NOMO-1 treated with dmso at 0.1 percent for 144 hours (cell line): ENCODE results near the gene MYH14.
A peak's percentile ranks its signal among the peaks of the same experiment; 100 is the strongest.
"Not testable (repeated sequence)": the region's sequence is repeated elsewhere in the genome, so short reads cannot be mapped to it uniquely, and the experiment has no call there.

ENCODE experiments used
- DNase-seq: peaks from one replicate; lab custom pipeline; 2025; ENCODE audit not compliant: unreplicated experiment; lab: John Stamatoyannopoulos, UW

Gene MYH14

DNA sequence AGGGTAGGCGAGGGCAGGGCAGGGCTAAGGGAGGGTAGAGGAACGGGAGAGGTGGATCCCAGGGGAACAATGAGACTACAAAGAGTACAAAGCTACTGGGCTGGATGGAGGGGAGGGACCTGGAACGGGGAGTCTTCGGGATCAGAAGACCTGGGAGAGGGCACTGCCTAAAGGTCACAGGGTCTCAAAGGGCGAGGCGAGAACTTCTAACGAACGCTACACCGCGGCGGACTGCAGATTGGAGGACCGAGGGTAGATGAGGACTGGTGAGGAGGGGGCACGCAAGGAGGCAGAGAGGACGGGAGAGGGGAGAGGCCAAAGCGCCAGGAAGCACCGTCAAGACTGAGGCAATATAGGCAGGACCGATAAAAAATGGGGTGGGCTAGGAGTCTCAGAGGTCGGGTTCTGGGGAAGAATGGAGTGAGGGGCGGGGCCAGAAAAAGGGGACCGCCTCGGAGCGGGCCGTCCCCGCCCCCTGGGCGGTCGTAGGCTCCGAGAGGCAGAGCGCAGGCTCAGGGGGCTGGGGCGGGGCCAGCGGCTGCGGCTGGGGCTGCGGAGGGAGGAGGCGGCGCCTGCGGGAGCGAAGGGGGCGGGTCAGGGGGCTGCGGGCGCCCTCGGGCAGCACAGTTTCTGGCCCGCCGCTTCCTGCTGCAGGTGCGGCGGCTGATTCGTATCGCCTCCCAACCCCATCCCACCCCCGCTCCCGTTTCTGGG is 127.1 kb downstream of the MYH14 start:
- DNase-seq, result peak; percentile 79

DNA sequence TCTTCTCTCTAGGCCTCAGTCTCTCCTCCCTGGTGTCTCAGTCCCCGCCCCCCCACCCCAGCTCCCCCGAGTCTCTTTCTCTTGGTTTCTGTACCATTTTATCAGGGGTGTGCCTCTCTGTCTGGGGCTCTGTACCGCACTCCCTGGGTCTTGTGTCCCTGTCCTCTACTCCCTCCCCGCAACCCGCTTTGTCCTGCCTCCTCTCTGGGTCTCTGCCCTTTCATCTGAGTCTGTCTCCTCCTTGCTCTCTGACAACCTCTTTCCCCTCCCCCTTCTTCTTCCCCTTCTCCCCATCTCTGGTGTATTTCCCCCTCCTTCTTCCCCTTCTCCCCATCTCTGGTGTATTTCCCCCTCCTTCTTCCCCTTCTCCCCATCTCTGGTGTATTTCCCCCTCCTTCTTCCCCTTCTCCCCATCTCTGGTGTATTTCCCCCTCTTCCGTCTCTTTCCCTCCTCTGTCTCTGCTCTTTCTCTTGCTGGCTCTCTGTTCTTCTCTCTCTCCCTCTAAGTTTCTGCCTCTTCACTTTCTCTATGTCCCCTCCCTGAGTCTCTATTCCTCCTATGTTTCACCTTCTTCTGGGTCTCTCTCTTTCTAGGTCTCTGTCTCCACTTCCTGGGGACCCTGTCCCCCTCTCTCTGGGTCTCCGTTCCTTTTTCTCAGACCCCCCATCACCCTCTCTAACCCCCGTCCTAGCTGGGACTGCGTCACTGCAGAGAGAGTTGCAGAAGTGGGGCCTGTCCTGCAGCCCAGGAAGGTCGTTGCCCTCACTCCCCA is 128.0 kb downstream of the MYH14 start:
- DNase-seq, result no peak

DNA sequence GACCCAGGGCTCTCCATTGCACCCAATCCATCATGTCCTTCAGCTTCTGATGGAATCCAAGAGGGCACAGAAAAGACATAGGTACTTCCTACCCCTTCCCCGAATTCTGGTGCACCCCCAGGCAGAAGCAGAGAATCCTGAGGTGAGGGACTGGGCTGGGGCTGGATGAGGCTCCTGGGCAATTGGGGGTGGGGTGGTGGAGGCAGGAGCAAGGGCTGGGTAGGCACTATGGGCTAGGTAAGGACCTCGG is 128.5 kb downstream of the MYH14 start:
- no peak for DNase-seq

DNA sequence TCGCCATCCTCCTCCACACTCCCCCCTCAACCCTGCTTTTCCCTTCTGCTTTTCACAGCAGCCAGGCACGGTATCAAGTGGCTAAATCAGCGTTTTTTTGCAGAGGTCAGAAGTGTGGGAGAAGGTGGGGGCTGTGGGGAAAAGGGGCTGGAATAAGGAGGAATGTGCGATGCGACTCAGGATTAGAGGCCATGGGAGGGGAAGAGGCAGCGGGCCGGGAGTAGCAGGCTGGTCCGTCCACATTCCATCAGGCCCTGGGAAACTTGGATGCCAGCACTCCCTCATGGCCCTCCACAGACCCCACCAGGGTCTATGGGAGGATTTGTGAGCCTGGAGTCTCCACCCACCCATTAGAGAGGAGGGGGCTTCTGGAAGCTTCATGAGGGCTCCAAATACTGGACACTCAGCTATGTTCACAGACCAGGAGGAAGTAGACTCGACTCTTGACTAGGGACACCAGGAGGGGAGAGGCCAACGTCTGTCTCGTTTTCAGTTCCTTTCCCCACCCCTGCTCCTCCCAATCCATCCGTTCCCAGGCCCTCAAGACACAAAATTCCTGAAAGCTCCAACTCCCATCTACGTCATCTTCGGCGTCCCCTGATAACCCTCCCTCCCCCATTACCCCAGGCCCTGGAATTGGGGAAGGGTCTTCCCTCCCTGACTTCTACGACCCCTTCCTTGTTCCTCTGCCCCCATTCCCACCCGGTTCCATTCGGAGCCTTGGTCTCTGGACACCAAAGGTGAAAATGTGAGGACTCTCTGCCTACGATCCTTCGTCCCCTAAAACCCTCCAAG is 129.0 kb downstream of the MYH14 start:
- no peak for DNase-seq

DNA sequence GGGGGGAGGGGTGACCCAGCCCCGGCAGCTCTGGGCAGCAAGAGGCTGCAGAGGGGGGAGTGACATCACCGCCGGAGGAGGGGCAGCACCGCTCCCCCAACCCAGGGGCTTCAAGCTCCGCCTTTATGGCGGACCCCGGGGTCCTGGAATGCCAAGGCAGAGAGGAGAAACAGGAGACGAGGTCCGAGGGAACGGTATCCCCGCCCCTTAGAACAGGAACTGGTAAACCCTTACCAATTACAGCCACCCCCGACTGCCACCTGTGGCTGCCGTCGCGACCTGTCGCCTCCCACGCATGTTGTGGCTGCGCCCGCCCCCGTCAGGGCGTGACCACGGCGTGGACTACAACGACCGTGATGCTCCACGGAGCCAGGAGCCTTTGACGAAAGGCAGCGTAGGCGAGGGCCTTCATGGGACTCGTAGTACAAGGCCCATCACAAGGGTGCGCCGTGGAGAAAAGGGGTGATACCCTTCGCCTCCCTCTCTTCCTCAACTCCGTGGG is 129.9 kb downstream of the MYH14 start:
- DNase-seq, result peak; percentile 86

DNA sequence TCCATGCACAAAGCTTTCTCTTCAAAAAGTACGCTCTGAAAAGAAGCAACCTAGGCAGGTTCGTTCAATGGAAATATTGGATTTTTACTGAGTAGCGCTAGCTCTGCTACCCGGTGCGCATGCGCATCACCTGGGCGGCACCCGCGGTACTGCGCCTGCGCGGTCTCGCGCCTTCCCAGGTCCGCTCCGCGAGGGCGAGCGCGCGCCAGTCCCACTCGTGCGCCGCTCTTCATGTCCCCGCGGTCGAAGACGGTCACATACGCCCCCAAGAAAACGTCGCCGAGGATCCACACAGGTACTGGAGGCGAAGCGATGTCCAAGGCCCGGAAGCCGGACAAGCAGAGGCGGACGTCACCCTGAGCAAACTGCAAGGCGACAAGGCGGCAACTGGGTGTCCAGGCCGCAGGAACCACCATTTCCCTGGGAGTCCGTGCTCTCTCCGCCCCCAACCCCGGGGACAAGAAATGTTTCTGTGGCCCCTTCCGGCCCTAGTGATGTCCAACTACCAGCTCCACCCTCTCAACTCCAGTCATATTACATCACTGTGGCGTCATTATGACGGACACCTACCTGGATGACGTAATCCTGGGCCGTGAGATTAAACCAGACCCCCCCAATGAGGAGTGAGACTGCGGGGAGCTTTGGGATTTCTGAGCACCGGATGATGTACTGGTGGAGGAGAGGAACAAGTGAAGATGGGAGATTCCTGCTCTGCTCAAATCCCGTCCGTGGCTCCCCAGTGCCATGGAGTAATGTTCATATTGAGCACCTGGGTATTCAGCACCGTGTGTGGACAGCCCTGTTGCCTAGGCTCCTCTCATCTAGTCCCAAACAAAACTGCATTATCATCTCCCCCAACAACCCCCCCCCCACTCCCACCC is 130.6 kb downstream of the MYH14 start:
- DNase-seq, result peak; percentile 65

DNA sequence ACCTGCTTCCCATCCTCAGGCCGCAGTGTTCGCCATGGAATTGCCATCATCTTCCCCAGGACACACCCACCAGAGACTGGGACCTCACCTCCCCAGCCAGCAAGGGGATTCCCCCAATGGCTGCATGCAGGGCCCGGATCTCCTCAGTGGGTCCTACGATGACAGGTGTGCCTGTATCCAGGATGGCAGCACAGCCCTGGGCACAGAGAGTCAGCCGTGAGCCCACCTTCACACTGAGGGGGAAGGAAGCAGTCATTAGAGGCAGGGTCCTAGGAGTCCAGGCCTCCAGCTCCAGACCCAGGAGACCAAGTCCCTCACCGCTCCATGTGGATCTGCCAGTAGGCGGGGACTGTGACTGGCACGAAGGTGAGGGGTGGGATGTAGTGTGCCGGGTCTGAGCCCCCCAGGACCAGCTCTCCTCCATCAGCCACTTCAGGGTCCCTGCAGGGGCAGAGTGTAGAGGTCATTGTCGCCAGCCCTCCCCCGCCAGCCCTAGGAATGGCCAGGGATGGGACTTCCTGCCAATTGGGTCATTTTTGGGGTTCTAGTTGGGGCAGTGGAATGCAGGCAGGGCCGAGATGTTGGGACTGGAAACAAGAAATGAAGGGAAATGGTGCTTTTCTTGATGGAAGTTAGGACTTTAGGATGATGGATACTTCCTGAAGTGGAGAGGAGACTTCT is 131.5 kb downstream of the MYH14 start:
- no peak for DNase-seq

DNA sequence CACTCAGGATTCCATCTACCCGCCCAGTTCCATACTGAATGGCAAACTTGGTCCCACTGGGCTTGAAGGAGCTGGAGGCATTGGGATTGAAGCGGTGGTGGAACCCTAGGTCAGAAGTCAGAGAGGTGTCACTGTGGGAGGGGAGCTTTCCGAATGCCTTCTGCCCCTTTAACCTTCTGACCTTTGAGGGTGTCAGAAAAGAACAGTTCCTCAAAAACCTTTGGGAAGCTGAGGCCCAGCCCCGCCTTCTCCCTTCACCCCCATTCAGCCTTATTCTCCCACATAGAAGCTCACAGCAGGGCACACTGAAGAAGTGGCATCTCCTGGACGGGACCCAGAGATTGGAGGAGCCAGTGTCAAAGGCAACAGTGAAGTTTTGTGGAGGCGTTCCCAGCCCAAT is 133.6 kb downstream of the MYH14 start:
- DNase-seq, result not testable (repeated sequence)

DNA sequence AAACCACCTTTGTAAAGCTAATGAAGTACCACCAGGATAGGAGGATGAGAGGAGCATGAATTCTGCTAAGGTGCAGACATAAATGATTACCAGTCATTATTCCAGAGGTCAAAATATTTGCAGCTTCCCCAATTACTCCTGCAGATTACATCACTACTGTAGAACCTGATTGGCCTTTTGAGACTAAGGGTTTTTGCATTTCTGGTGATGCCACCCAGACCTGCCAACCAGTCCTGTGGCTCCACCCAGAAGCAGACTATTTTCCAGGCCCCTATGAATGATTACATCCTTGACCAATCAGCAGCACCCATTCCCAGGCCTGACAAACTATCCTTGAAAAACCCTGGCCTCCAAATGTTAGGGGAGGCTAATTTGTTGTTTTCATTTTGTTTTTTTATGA is 136.9 kb downstream of the MYH14 start:
- DNase-seq, result no peak

DNA sequence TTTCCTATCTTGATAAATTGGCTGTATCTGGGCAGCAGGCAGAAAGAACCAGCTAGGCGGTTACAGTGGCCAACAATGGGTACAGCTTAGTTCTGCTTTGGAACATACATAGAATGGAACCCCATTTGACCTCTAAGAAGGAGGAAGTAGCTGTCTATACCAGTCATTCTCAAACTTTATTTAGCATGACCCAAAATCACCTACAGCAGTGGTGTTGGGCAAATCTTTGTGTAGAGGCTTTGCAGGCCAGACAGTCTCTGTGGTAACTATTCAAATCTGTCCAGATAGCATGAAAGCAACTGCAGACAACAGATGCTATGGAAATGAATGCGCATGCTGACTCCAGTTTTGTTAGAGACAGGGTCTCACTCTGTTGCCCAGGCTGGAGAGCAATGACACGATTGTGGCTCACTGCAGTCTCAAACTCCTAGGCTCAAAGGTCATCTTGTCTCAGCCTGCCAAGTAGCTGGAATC is 137.7 kb downstream of the MYH14 start:
- peak; percentile 85 for DNase-seq

DNA sequence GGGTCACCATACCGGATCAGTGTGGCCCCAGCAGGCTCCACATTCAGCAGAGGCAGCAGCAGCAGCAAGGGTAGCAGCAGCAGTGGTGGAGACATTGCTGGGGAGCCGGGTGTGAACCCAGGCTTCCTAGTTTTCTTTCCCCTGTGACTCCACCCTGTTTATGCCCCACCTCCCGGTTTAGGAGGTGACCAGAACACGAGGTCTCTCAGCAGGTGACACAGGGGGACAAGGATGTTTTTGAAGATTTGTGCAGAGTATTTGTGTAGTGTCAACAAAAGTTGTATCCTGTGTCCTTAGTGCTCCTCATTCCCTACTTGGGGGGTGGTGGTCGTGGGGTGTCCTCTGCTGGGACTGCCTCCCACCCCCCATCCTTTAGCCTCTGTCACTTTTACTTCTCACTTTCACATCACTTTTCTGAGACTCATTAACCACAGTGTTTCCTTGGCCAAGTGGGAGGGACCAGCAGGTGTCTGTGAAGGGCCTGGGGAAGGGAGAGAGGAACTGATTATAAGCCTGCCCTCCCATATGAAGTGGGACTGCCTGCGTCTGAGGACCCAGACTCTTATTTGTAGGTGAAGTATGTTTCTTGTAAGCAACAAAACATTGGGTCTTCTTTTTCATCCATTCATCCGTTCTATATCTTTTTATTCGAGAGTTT is 141.4 kb downstream of the MYH14 start:
- peak; percentile 86 for DNase-seq

DNA sequence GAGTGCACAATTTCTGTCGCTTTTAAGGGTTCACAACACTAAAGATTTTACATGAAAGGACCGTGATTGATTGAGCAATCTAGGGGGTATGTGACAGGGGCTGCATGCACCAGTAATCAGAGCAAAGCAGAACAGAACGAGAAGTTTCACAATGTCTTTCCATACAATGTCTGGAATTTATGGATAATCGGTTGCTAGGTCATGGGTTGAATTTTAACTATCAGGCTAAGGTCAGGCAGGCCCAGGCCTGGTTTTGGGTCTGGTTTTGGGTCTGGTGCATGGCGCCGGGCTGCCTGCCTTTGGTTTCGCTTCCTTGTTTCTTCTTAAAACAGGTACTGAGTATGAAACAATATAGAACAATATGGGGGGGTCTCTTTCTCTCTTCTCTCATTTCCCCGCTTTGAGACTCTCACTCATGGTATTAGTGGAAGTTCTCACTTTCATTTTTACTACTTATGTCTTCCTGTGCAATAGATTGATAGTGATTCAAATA is 143.7 kb downstream of the MYH14 start:
- peak; percentile 40 for DNase-seq

DNA sequence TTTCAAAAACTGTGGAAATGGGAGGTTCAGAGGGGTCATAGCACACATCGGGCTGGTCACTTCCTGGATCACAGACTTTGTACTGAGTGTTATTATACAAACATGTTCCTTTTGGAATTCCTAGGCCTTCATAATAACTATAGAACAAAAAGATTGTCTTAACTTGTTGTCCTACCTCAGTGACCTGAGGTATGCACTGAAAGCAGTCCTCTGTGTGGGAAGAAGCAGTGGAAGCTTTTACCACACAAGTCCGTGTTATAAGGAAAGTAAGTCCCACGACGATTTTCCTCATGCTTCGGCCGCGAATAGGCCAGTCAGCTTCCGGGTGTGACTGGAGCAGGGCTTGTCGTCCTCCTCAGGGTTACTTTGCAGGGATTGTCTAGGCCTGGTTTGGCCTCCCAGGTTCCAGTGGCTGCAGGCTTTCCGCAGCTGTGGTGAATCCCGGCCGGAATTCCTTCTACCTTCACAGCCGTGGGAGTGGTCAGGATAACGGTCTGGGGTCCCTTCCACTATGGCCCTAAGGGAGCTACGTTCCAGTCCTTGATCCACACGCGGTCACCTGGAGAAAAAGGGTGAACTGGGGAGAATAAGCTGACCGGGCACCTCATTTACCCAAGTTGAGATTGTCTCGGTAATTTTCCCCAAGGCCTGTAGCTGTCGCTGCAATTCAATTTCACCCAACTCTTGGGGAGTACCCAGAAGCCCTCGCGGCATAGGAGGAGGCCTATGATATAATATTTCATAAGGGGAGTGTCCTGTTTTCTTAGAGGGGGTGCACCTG is 146.0 kb downstream of the MYH14 start:
- no peak for DNase-seq

DNA sequence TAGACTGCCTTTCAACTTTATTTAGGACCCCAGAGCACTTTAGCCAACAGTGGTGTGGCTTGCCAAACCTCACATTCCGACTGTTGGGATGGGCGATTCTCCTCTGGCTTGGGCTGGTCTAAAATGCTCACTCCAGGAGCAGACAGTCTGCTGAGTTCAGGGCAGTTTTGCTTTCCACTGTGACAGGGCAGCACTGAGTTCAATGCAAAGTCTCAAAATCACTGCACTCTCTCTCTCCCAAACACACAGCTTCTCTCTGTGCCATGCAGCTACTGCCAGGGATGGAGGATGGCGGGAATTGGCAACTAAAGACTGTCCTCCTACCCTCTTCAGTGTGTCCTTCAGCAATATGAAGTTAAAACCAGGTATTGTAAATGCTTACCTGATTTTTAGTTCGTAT is 148.8 kb downstream of the MYH14 start:
- DNase-seq, result no peak

DNA sequence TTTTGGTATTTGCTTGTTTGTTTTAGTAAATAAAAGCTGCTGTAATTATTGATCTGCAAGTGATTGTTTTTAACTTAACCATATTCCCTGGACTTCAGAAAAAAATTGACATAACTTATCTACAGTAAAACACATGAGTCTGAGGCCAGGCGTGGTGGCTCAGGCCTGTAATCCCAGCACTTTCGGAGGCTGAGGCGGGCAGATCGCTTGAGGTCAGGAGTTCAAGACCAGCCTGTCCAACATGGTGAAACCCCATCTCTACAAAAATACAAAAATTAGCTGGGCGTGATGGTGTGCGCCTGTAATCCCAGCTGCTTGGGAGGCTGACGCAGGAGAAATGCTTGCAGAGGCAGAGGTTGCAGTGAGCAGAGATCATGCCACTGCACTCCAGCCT is 150.1 kb downstream of the MYH14 start:
- DNase-seq, result not testable (repeated sequence)

DNA sequence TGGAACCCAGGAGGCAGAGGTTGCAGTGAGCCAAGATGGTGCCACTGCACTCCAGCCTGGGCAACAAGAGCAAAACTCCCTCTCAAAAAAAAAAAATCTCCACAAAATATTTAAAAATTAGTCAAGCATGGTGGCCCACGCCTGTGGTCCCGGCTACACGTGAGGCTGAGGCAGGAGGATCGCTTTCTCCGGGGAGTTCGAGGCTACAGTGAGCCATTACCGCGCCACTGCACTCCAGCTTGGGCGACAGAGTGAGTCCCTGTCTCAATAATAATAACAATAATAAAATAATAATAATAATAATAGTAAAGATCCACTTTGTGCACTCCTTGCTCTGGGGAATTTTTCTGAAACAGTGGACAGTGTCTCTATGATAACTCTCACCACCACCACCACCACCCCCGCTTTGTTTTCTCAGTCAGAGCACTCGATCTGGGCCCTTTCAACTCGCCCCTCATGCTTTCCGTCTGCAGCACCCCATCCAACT is 153.3 kb downstream of the MYH14 start:
- no peak for DNase-seq

DNA sequence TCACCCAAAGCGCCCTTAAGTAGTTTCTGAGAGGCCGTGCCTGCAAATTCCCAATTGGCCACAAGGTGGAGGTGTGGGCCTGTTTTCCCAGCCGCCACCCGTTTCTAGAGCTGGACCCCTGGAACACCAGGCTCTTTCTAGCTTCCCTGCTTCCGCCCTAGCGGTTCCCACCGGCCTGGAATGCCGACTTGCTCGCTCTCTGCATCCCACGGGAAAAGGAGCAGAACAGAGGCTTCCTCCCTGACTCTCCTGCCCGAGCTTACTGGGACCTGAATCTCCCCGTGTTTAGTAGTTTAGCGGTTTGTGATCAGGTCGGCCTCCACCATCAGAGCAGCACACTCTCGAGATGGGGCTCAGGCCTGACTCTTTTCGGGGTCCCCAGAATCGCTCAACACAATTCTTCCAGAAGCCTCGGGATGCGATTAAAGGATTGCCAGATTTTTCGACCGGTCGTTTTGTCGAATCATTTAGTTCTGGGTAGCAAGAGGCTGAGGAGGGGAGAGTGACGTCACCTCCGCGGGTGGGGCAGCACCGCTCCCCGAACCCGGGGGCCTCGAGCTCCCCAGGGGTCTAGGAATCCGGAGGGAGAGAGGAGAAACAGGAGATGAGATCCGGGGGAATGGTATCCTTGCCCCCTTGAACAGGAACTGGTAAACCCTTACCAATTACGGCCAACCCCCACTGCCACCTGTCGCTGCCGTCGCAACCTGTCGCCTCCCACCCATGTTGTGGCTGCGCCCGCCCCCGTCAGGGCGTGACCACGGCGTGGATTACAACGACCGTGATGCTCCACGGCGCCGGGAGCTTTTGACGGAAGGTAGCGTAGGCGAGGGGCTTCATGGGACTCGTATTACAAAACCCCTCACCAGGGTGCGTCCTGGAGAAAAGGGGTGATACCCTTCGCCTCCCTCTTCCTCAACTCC is 154.0 kb downstream of the MYH14 start:
- peak; percentile 70 for DNase-seq
